ENCODE data around the gene HNF1B.

Gene HNF1B

DNA sequence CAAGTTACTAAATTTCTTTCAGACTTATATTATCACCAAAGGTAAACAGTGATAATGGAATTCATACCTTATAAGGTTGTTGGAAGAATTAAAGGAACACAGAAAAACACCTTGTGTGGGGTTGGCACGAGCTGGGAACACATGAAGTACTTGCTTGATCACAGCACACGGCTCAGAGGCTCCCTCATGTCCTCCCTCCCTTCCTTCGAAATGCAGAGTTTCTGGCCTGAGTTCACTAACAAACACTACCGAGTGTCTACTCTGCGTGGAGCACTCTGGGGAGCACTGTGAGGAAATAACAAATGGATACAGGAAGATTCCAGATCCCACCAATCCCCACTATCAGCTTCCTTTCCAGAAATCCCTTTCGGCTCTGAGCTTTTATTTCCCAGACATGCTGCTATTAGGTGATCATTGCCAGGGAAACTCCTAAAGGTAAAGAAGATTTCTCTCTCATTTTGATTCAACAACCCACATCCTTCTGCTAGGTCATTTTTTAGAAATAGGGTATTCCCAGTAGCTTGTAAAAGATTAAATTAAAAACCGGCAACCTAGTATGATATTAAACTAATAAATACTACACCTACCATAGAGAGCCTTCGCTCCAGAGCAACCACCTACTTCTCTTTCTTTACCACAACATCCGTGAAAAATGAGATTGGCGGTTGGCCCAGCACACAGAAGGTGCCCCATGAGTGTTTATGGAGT, 6.1 kb upstream of the HNF1B start:
- TF ChIP-seq, protein P1, sequence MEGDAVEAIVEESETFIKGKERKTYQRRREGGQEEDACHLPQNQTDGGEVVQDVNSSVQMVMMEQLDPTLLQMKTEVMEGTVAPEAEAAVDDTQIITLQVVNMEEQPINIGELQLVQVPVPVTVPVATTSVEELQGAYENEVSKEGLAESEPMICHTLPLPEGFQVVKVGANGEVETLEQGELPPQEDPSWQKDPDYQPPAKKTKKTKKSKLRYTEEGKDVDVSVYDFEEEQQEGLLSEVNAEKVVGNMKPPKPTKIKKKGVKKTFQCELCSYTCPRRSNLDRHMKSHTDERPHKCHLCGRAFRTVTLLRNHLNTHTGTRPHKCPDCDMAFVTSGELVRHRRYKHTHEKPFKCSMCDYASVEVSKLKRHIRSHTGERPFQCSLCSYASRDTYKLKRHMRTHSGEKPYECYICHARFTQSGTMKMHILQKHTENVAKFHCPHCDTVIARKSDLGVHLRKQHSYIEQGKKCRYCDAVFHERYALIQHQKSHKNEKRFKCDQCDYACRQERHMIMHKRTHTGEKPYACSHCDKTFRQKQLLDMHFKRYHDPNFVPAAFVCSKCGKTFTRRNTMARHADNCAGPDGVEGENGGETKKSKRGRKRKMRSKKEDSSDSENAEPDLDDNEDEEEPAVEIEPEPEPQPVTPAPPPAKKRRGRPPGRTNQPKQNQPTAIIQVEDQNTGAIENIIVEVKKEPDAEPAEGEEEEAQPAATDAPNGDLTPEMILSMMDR (IDR thresholded peaks at IDR 0.05), result no peak
- no peak overlapping the region for H3K4me3 ChIP-seq
- no peak for DNase-seq (ENCODE audit: low spot score)
- no peak overlapping the region for H3K27ac ChIP-seq

DNA sequence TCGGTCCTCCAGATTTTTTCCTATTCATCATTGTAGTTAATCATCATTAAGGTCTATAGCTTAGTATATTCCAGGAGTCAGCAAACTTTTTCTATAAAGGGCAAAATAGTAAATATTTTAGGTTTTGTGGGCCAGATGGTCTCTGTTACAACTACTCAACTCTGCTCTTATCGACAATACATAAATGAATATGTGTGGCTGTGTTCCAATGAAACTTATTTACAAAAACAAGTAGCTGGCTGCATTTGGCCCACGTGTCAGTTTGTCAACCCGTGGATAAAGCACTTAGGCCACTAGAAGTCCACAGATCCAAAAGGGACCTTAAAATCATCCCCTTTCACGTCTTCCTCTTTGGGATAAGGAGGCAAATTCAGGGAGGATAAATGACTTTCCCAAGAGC, 5.4 kb upstream of the HNF1B start:
- no peak overlapping the region for H3K27ac ChIP-seq
- DNase-seq (ENCODE audit: low spot score), result no peak
- no peak overlapping the region for H3K4me3 ChIP-seq
- TF ChIP-seq, protein P1 (IDR thresholded peaks at IDR 0.05), result no peak

DNA sequence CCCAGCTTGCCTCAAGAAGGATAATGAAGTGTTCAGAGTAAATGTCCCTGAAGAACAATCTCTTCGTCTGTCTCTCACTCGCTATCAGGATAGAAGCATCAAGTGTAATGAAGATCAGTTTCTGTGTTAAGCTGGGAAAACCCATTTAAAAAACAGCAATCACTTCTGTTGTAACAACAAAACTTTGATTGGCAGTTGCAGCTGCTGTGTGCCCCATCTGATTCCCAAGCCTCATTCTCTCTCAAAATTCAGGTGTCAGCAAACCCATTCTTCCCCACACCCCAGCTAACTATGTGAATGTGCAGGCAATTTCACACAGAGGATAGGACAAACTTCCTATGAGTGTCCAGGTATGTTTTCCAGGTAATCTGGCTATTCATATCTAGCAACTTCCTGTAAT, 2.4 kb upstream of the HNF1B start:
- Histone ChIP-seq H3K27ac (no peak overlapping the region), H3K4me3 (no peak overlapping the region)
- TF ChIP-seq, protein P1 (IDR thresholded peaks at IDR 0.05), result no peak
- DNase-seq (ENCODE audit: low spot score), result no peak

DNA sequence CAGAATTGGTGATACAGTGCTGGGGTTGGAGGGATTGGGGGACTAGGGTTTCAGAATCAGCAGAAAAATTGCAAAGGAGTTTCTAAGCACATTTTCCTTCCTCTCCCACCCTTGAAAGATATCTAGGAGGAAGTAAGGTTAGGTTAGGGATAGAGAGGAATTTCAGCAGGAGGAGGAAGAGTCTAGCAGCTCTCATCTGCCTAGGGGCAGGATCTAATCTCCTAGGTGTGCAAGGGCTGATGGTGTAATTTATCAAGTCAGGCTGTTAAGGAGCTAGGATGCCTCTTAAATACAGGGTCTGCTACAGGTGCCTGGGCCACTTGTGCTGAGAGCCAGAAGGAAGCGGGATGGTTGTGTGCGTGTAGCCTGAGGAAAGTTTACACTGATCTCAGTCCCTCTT, 1.8 kb upstream of the HNF1B start:
- H3K4me3 ChIP-seq, result no peak overlapping the region
- H3K27ac ChIP-seq, result no peak overlapping the region
- DNase-seq (ENCODE audit: low spot score), result no peak
- TF ChIP-seq, protein P1 (IDR thresholded peaks at IDR 0.05), result no peak

DNA sequence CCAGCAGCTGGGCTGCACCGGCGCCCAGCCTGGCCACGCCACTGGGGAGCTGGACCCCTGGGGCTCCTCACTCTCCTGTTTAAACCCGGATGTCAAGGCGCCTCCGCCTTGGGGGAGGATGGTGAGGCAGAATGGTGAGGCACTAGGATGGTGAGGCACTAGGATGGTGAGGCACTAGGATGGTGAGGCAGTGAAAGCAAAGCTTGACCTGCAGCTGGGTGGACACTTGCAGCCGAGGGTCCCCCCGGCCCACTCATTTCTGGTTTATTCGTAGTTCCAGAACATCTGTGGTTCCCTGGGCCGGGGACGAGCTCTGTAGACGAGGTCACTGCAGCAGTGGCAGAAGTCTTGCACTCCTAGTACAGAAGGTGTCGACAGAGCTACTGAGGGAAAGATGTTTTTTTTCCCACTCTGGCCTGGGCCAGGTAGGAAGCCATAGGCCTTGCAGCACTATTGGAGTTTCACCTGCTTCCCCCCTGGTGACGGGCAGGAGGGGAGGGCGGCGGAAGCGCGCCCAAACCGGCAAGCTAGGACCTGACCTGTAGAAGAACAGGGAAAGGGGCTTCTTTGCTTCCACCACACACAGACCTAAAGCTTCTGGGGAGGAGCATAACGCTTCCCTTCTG, 1.1 kb upstream of the HNF1B start:
- H3K4me3 ChIP-seq, result no peak overlapping the region
- H3K27ac ChIP-seq, result no peak overlapping the region
- DNase-seq (ENCODE audit: low spot score), result no peak
- TF ChIP-seq, protein P1 (IDR thresholded peaks at IDR 0.05), result no peak

DNA sequence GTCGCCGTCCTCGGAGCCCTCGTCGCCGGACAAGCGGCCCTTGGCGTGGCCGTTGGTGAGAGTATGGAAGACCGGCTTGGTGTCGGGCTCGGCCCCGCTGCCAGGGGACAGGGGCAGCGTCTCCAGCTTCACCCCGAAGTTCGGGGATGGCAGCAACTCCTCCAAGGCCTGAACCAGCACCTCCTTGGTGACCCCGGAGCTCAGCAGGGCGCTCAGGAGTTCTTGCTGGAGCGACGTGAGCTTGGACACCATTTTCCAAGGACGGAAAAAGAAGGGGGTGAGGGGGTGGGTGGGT, 279 bp downstream of the HNF1B start:
- TF ChIP-seq, protein P1 (IDR thresholded peaks at IDR 0.05), result no peak
- no peak overlapping the region for H3K27ac ChIP-seq
- H3K4me3 ChIP-seq, result peak overlapping the region; percentile 32
- no peak for DNase-seq (ENCODE audit: low spot score)

Data from coronary artery (tissue), 2 donors.